ENCODE results near the gene UGT2B11.
"Not testable (repeated sequence)": the region's sequence is repeated elsewhere in the genome, so short reads cannot be mapped to it uniquely, and the experiment has no call there.

DNA sequence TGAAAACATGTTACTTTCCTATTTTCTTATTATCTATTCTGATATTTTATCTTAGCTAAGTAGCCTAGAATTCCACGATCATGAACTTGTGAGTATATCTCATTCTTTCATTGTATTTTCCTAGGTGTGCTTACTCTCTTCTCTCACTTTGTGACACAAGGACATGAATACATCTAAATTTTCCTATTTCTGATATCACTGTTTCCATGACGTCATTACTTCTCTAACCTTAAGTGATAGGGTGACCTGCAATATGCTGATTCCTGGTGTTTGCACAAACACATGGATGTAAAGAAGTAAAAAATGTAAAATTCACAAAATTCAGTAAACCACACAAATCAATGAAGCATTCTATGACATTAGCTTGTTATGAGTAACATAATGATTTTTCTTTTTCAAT, 36.3 kb upstream of the UGT2B11 start:
- not testable (repeated sequence) for TF ChIP-seq POLR2A (IDR thresholded peaks at IDR 0.05); EP300 (IDR thresholded peaks at IDR 0.05; ENCODE audit: low read depth); POLR2AphosphoS5 (IDR thresholded peaks at IDR 0.05)
- TF ChIP-seq, protein P1, sequence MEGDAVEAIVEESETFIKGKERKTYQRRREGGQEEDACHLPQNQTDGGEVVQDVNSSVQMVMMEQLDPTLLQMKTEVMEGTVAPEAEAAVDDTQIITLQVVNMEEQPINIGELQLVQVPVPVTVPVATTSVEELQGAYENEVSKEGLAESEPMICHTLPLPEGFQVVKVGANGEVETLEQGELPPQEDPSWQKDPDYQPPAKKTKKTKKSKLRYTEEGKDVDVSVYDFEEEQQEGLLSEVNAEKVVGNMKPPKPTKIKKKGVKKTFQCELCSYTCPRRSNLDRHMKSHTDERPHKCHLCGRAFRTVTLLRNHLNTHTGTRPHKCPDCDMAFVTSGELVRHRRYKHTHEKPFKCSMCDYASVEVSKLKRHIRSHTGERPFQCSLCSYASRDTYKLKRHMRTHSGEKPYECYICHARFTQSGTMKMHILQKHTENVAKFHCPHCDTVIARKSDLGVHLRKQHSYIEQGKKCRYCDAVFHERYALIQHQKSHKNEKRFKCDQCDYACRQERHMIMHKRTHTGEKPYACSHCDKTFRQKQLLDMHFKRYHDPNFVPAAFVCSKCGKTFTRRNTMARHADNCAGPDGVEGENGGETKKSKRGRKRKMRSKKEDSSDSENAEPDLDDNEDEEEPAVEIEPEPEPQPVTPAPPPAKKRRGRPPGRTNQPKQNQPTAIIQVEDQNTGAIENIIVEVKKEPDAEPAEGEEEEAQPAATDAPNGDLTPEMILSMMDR (IDR thresholded peaks at IDR 0.05), result not testable (repeated sequence)
